IMR-90 (cell line): ENCODE data around the gene ANG. TPM values are rescaled to one million over a fixed set of nuclear protein-coding genes. Genes with fewer than 3 reads are reported as not detected.

Experiments
- ATAC-seq: fragments of 200-7000 bp; cut with Tn5 transposase; 2 replicates; pipeline ENCODE4 v1.9.1; 2020; ENCODE audit warnings: low read depth, mild to moderate bottlenecking, moderate library complexity
- BruUV-seq: library from RNA; stranded (reverse); fragments of 400-500 nt; replicated peaks from 2 replicates; lab custom pipeline; 2021; lab: Mats Ljungman, UMichigan
- CTCF ChIA-PET: fragments of 300-600 bp; formaldehyde crosslinking; extraction: SDS; loops from one replicate; lab custom pipeline; 2021; ENCODE audit warnings: antibody characterized with exemption; lab: Yijun Ruan, JAX
- POLR2A ChIA-PET: fragments of 300-600 bp; sonication (Branson Sonifier 250); formaldehyde crosslinking; loops from one replicate; lab custom pipeline; 2022; ENCODE audit warnings: antibody characterized with exemption; ENCODE audit not compliant: unreplicated experiment; lab: Charles Lee
- DNase-seq: peaks from one replicate; pipeline ENCODE4 v3.0.0; 2013
- H2AFZ ChIP-seq: replicated peaks from 2 replicates; pipeline ENCODE3; 2013; ENCODE audit warnings: low read length, mild to moderate bottlenecking; ENCODE audit not compliant: poor library complexity
- H2AK5ac ChIP-seq: 2 replicates; pipeline ENCODE4 v1.6.1; 2013; ENCODE audit warnings: low read depth, low read length, inconsistent platforms
- H2AK9ac ChIP-seq: replicated peaks from 2 replicates; pipeline ENCODE3; 2013; ENCODE audit warnings: mild to moderate bottlenecking, low read depth, low read length, moderate library complexity; ENCODE audit not compliant: poor library complexity
- H2BK120ac ChIP-seq: 2 replicates; pipeline ENCODE4 v1.6.1; 2013; ENCODE audit warnings: low read depth, low read length, inconsistent platforms
- H2BK15ac ChIP-seq: 3 replicates; pipeline ENCODE4 v1.6.1; 2013; ENCODE audit warnings: low read depth, low read length, inconsistent platforms
- H2BK20ac ChIP-seq: 2 replicates; pipeline ENCODE4 v1.6.1; 2013; ENCODE audit warnings: low read depth, mild to moderate bottlenecking, inconsistent platforms, low read length, moderate library complexity
- H2BK5ac ChIP-seq: 2 replicates; pipeline ENCODE4 v1.6.1; 2013; ENCODE audit warnings: mild to moderate bottlenecking, low read depth, low read length, inconsistent platforms; ENCODE audit not compliant: poor library complexity, severe bottlenecking
- H3K14ac ChIP-seq: replicated peaks from 2 replicates; pipeline ENCODE4 v1.6.1; 2013; ENCODE audit warnings: low read depth, low read length, inconsistent platforms
- H3K18ac ChIP-seq: 2 replicates; pipeline ENCODE4 v1.6.1; 2013; ENCODE audit warnings: low read depth, low read length, control low read depth
- H3K23ac ChIP-seq: 2 replicates; pipeline ENCODE4 v1.6.1; 2013; ENCODE audit warnings: low read depth, low read length, inconsistent platforms
- H3K27ac ChIP-seq: 2 replicates; pipeline ENCODE4 v1.5.1; 2013; ENCODE audit warnings: mild to moderate bottlenecking, control low read depth, low read length; ENCODE audit not compliant: insufficient read depth
- H3K27me3 ChIP-seq: 2 replicates; pipeline ENCODE4 v1.6.1; 2013; ENCODE audit warnings: low read length; ENCODE audit not compliant: control insufficient read depth, insufficient read depth
- H3K36me3 ChIP-seq: 2 replicates; pipeline ENCODE4 v1.6.1; 2013; ENCODE audit warnings: low read length, mixed read lengths; ENCODE audit not compliant: control insufficient read depth, insufficient read depth
- H3K4ac ChIP-seq: 2 replicates; pipeline ENCODE4 v1.6.1; 2013; ENCODE audit warnings: low read depth, low read length, inconsistent platforms
- H3K4me1 ChIP-seq: 2 replicates; pipeline ENCODE4 v1.6.1; 2013; ENCODE audit warnings: low read length, mixed read lengths; ENCODE audit not compliant: control insufficient read depth, insufficient read depth
- H3K4me2 ChIP-seq: 2 replicates; pipeline ENCODE4 v1.6.1; 2013; ENCODE audit warnings: low read depth, mild to moderate bottlenecking, control low read depth, low read length, moderate library complexity
- H3K4me3 ChIP-seq: 2 replicates; pipeline ENCODE4 v1.5.1; 2013; ENCODE audit warnings: low read depth, mild to moderate bottlenecking, control low read depth, low read length, moderate library complexity; ENCODE audit not compliant: insufficient read depth
- H3K56ac ChIP-seq: 2 replicates; pipeline ENCODE4 v1.6.1; 2013; ENCODE audit warnings: low read length, inconsistent platforms; ENCODE audit not compliant: insufficient read depth; ENCODE audit errors: extremely low read depth
- H3K79me1 ChIP-seq, 2 experiments: 2 replicates each; pipeline ENCODE4 v1.6.1; 2013; ENCODE audit warnings: low read length in 2 of 2, inconsistent platforms in 1 of 2, low read depth in 1 of 2
- H3K9ac ChIP-seq: 2 replicates; pipeline ENCODE4 v1.6.1; 2013; ENCODE audit warnings: low read depth, low read length, control low read depth
- H3K9me1 ChIP-seq: 2 replicates; pipeline ENCODE4 v1.6.1; 2013; ENCODE audit warnings: low read length, inconsistent platforms; ENCODE audit not compliant: insufficient read depth
- H3K9me3 ChIP-seq: 2 replicates; pipeline ENCODE4 v1.6.1; 2013; ENCODE audit warnings: low read length; ENCODE audit not compliant: control insufficient read depth, insufficient read depth
- H4K20me1 ChIP-seq: 2 replicates; pipeline ENCODE4 v1.6.1; 2013; ENCODE audit warnings: low read length, inconsistent platforms; ENCODE audit not compliant: insufficient read depth
- H4K5ac ChIP-seq: 2 replicates; pipeline ENCODE4 v1.6.1; 2013; ENCODE audit warnings: mild to moderate bottlenecking, low read depth, low read length, control low read depth
- H4K8ac ChIP-seq, 2 experiments: 2 replicates each; pipeline ENCODE4 v1.6.1; 2013; ENCODE audit warnings: low read depth in 2 of 2, low read length in 2 of 2, control low read depth in 1 of 2, inconsistent platforms in 1 of 2
- H4K91ac ChIP-seq: 2 replicates; pipeline ENCODE4 v1.6.1; 2013; ENCODE audit warnings: low read depth, low read length, inconsistent platforms; ENCODE audit not compliant: insufficient read depth
- MXI1 ChIP-seq: IDR thresholded peaks from 2 replicates; pipeline ENCODE4 v1.6.1; 2012; ENCODE audit warnings: low read depth, mild to moderate bottlenecking, low read length, moderate library complexity, borderline replicate concordance
- RAD21 ChIP-seq: IDR thresholded peaks from 2 replicates; pipeline ENCODE4 v1.6.1; 2012; ENCODE audit warnings: low read length, improper control_type of control experiment
- WGBS, 2 experiments: methylation state at CpG; one replicate each; pipeline versions ENCODE4 v1.1.5 to v1.1.7; 2013; ENCODE audit warnings: missing lambda C conversion rate in 2 of 2; ENCODE audit not compliant: insufficient read length in 1 of 2; ENCODE audit errors: extremely low coverage in 2 of 2; 5-methylcytosine and 5-hydroxymethylcytosine counted together
- dilution Hi-C: fragments of 300-500 bp; cut with HindIII; formaldehyde crosslinking; loops from one replicate; pipeline ENCODE4 v1.14.3; 2018; ENCODE audit warnings: low sequenced_read_pairs; ENCODE audit not compliant: unreplicated experiment
- in situ Hi-C: fragments of 300-500 bp; cut with MboI; formaldehyde crosslinking; loops from 3 replicates; pipeline ENCODE4 v1.14.3; 2019; ENCODE audit warnings: low sequenced_read_pairs, inconsistent platforms, mixed read lengths
- intact Hi-C: fragments of 100-400 bp; cut with micrococcal nuclease; formaldehyde crosslinking; loops from 2 replicates; pipeline ENCODE4 v1.10.0; 2022
- polyA plus RNA-seq, 3 experiments: library from polyadenylated mRNA; depleted of rRNA; stranded (reverse); fragments of >200 nt; gene quantifications; 2 replicates each; pipeline ENCODE4 v1.2.3, GENCODE V29; 2012; ENCODE audit warnings: low replicate concordance in 1 of 3
- total RNA-seq: library from RNA; depleted of rRNA; stranded (reverse); fragments of >200 nt; gene quantifications from 2 replicates; pipeline ENCODE4 v1.2.3, GENCODE V29; 2012

ANG gene
- total and polyA plus RNA-seq, 2 of the 4 experiments (the other 2 are of a cell fraction), result 3.6 to 4.7 TPM

DNA sequence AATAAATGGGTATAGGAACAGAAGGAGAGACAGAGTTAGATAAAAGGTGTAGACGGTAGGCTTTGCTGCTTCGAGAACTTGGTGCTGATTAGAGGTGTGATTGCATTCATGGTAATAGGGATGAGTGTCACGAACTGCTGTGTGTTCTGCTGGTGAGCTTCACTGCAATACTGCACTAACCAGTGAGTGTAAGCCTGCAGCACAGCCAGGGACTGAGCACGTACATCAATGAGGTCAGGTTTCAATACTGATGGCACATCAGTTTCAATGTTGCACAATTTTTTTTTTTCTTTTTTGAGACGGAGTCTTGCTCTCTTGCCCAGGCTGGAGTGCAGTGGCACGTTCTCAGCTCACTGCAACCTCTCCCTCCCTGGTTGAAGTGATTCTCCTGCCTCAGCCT, 32.2 kb downstream of the ANG start:
- BruUV-seq, result no TSS peak

More for the DNA sequence above, 32.2 kb downstream of the ANG start:
- H3K27me3 ChIP-seq, result peaks cover 15% of the 10 kb centered on the region
- no peaks in the 10 kb centered on the region for H3K36me3 ChIP-seq
- H3K4me2 ChIP-seq, result no peak overlapping the region
- H2BK5ac ChIP-seq, result no peak overlapping the region
- H3K9ac ChIP-seq, result no peak overlapping the region
- no peaks in the 10 kb centered on the region for H3K79me1 ChIP-seq
- 38% methylated on average over 4 of the region's 6 CpGs; no CpG with 5 or more reads in 1 of the 2 experiments for WGBS, 2 experiments
- H3K4ac ChIP-seq, result no peak overlapping the region
- no peak overlapping the region for H3K4me3 ChIP-seq
- no peak overlapping the region for H2AK9ac ChIP-seq
- no peak overlapping the region for H4K91ac ChIP-seq
- H3K4me1 ChIP-seq, result no peaks in the 10 kb centered on the region
- ATAC-seq (no peak), DNase-seq (no peak)
- H3K9me1 ChIP-seq, result no peaks in the 10 kb centered on the region
- no peak overlapping the region for H3K27ac ChIP-seq
- H4K8ac ChIP-seq, result no peak overlapping the region
- no peak overlapping the region for H4K5ac ChIP-seq
- dilution Hi-C loops (no loop called here), intact Hi-C loops (no loop called here), in situ Hi-C loops (no loop called here)
- H3K18ac ChIP-seq, result no peak overlapping the region
- H3K23ac ChIP-seq, result no peak overlapping the region
- H4K20me1 ChIP-seq, result no peaks in the 10 kb centered on the region
- H3K14ac ChIP-seq, result no peak overlapping the region
- H3K56ac ChIP-seq, result no peak overlapping the region
- ChIA-PET POLR2A (no interaction called here), CTCF (no interaction called here)
- H2BK15ac ChIP-seq, result no peak overlapping the region
- no peak overlapping the region for H2AFZ ChIP-seq
- TF ChIP-seq RAD21, result no peak
- TF ChIP-seq MXI1, result no peak
- no peak overlapping the region for H2AK5ac ChIP-seq
- no peak overlapping the region for H2BK120ac ChIP-seq
- H2BK20ac ChIP-seq, result no peak overlapping the region
- no peaks in the 10 kb centered on the region for H3K9me3 ChIP-seq
